Activated CD4-positive, alpha-beta memory T cell treated with anti-CD3 and anti-CD28 coated beads for 36 hours (primary cell): Measurements from ENCODE around the gene PSTPIP1. TPM values are rescaled to one million over a fixed set of nuclear protein-coding genes. Genes with fewer than 3 reads are reported as not detected.

Experiments
- CTCF ChIA-PET: fragments of 350-600 bp; sonication (Branson Sonifier 250); formaldehyde crosslinking; loops from one replicate; lab custom pipeline; 2021; ENCODE audit warnings: antibody characterized with exemption, inconsistent platforms; lab: Charles Lee
- POLR2A ChIA-PET: fragments of 350-600 bp; sonication (Branson Sonifier 250); formaldehyde crosslinking; loops from one replicate; lab custom pipeline; 2021; ENCODE audit warnings: antibody characterized with exemption; lab: Charles Lee
- DNase-seq: peaks from one replicate; pipeline ENCODE4 v3.0.0-alpha.2; 2020
- H3K27ac Mint-ChIP-seq: one replicate; pipeline ENCODE4 v1.8.0; 2021; ENCODE audit warnings: mixed read lengths
- H3K27me3 Mint-ChIP-seq: one replicate; pipeline ENCODE4 v1.8.0; 2021; ENCODE audit warnings: mixed read lengths
- H3K36me3 Mint-ChIP-seq: one replicate; pipeline ENCODE4 v1.8.0; 2021; ENCODE audit warnings: mixed read lengths
- H3K4me1 Mint-ChIP-seq: one replicate; pipeline ENCODE4 v1.8.0; 2021; ENCODE audit warnings: low read depth, mixed read lengths
- H3K4me3 Mint-ChIP-seq: one replicate; pipeline ENCODE4 v1.8.0; 2021; ENCODE audit warnings: mild to moderate bottlenecking, mixed read lengths
- H3K9me3 Mint-ChIP-seq: one replicate; pipeline ENCODE4 v1.8.0; 2021; ENCODE audit warnings: mixed read lengths
- intact Hi-C: fragments of 100-400 bp; cut with micrococcal nuclease; formaldehyde crosslinking; loops from one replicate; pipeline ENCODE4 v1.15.1; 2023
- total RNA-seq, 2 experiments: library from RNA; stranded (reverse); gene quantifications; one replicate each; pipeline ENCODE4 v1.2.3, GENCODE V29; 2021

Gene PSTPIP1
- total RNA-seq, 2 experiments from 2014 or later = 155 to 164 TPM

- intact Hi-C loops = no loop called here
- DNase-seq = no peak
- no peaks in the 10 kb centered on the region for H3K9me3 Mint-ChIP-seq
- ChIA-PET CTCF (no interaction called here), POLR2A (no interaction called here)
- H3K27me3 Mint-ChIP-seq = peaks cover 4% of the 10 kb centered on the region
- no peak overlapping the region for H3K4me3 Mint-ChIP-seq
- H3K36me3 Mint-ChIP-seq = no peaks in the 10 kb centered on the region
- H3K27ac Mint-ChIP-seq = no peak overlapping the region
- no peaks in the 10 kb centered on the region for H3K4me1 Mint-ChIP-seq
Measured at GRCh38 chr15:76967067-76967466, 27.9 kb upstream of the PSTPIP1 start.

- no peaks in the 10 kb centered on the region for H3K9me3 Mint-ChIP-seq
Measured at GRCh38 chr15:76968306-76968705, 26.6 kb upstream of the PSTPIP1 start.

GRCh38 chr15:76972389-76973361, 22.3 kb upstream of the PSTPIP1 start:
- Mint-ChIP-seq H3K27ac (no peak overlapping the region), H3K36me3 (no peaks in the 10 kb centered on the region), H3K4me1 (peaks cover 18% of the 10 kb centered on the region), H3K4me3 (no peak overlapping the region), H3K27me3 (no peaks in the 10 kb centered on the region), H3K9me3 (no peaks in the 10 kb centered on the region)
- intact Hi-C loops = loop anchor here (1.0 to 10.0 kb wide), 4 partner anchors 50 to 572 kb away; no protein-coding TSS in a partner anchor
- DNase-seq = no peak
- POLR2A ChIA-PET = no interaction called here
- CTCF ChIA-PET = interaction anchor here (0.6 to 4.7 kb wide), 53 partner anchors 10 to 782 kb away, joined by 3 to 77 read pairs (median 5); partner anchors contain the start of gene PSTPIP1

More at GRCh38 chr15:76968306-76968705, 26.6 kb upstream of the PSTPIP1 start:
- CTCF ChIA-PET = no interaction called here
- Mint-ChIP-seq H3K27me3 (peaks cover 4% of the 10 kb centered on the region), H3K4me3 (no peak overlapping the region), H3K27ac (no peak overlapping the region), H3K4me1 (no peaks in the 10 kb centered on the region), H3K36me3 (no peaks in the 10 kb centered on the region)
- intact Hi-C loops = no loop called here
- DNase-seq = no peak
- POLR2A ChIA-PET = no interaction called here

GRCh38 chr15:76973362-76973743, 21.6 kb upstream of the PSTPIP1 start:
- CTCF ChIA-PET = interaction anchor here (0.6 to 4.7 kb wide), 55 partner anchors 9 to 1266 kb away, joined by 3 to 77 read pairs (median 4); partner anchors contain the start of genes PSTPIP1 and TSPAN3
- POLR2A ChIA-PET = no interaction called here
- Mint-ChIP-seq H3K27ac (no peak overlapping the region), H3K4me3 (no peak overlapping the region), H3K4me1 (peaks cover 18% of the 10 kb centered on the region), H3K27me3 (no peaks in the 10 kb centered on the region), H3K36me3 (no peaks in the 10 kb centered on the region), H3K9me3 (no peaks in the 10 kb centered on the region)
- DNase-seq = peak; percentile 82
- intact Hi-C loops = loop anchor here (1.0 to 10.0 kb wide), 4 partner anchors 49 to 571 kb away; no protein-coding TSS in a partner anchor

GRCh38 chr15:76973906-76974305, 21.0 kb upstream of the PSTPIP1 start:
- peaks cover 18% of the 10 kb centered on the region for H3K4me1 Mint-ChIP-seq
- no peak overlapping the region for H3K4me3 Mint-ChIP-seq
- no peak for DNase-seq
- H3K27me3 Mint-ChIP-seq = no peaks in the 10 kb centered on the region
- H3K36me3 Mint-ChIP-seq = no peaks in the 10 kb centered on the region
- no peaks in the 10 kb centered on the region for H3K9me3 Mint-ChIP-seq
- ChIA-PET POLR2A (no interaction called here), CTCF (interaction anchor here (0.6 to 4.7 kb wide), 54 partner anchors 9 to 1267 kb away, joined by 3 to 77 read pairs (median 4); partner anchors contain the start of genes PSTPIP1 and TSPAN3)
- intact Hi-C loops = loop anchor here (1.0 to 10.0 kb wide), 5 partner anchors 15 to 571 kb away; no protein-coding TSS in a partner anchor
- no peak overlapping the region for H3K27ac Mint-ChIP-seq

GRCh38 chr15:76974456-76975036, 20.4 kb upstream of the PSTPIP1 start:
- ChIA-PET CTCF (interaction anchor here (0.5 to 4.7 kb wide), 17 partner anchors 14 to 569 kb away, joined by 3 to 77 read pairs (median 13); partner anchors contain the start of genes PSTPIP1 and TSPAN3), POLR2A (no interaction called here)
- H3K9me3 Mint-ChIP-seq = no peaks in the 10 kb centered on the region
- no peaks in the 10 kb centered on the region for H3K27me3 Mint-ChIP-seq
- no peak overlapping the region for H3K27ac Mint-ChIP-seq
- peak; percentile 35 for DNase-seq
- H3K36me3 Mint-ChIP-seq = no peaks in the 10 kb centered on the region
- intact Hi-C loops = loop anchor here (2.0 to 10.0 kb wide), 4 partner anchors 14 to 570 kb away; no protein-coding TSS in a partner anchor
- H3K4me1 Mint-ChIP-seq = peaks cover 18% of the 10 kb centered on the region
- H3K4me3 Mint-ChIP-seq = no peak overlapping the region

GRCh38 chr15:76976141-76976540, 18.8 kb upstream of the PSTPIP1 start:
- H3K36me3 Mint-ChIP-seq = no peaks in the 10 kb centered on the region
- no peaks in the 10 kb centered on the region for H3K9me3 Mint-ChIP-seq
- ChIA-PET CTCF (interaction anchor here (0.6 to 4.7 kb wide), 8 partner anchors 11 to 567 kb away, joined by 3 to 77 read pairs (median 3); no protein-coding TSS in a partner anchor), POLR2A (interaction anchor here (2.1 kb wide), 1 partner anchor 19 kb away, joined by 5 read pairs; the partner anchor contains the start of gene PSTPIP1)
- no peak for DNase-seq
- peak overlapping the region; percentile 53 for H3K27ac Mint-ChIP-seq
- peaks cover 18% of the 10 kb centered on the region for H3K4me1 Mint-ChIP-seq
- intact Hi-C loops = loop anchor here (2.0 to 10.0 kb wide), 3 partner anchors 19 to 569 kb away; partner anchors contain the start of gene PSTPIP1
- no peak overlapping the region for H3K4me3 Mint-ChIP-seq
- H3K27me3 Mint-ChIP-seq = no peaks in the 10 kb centered on the region

GRCh38 chr15:76976572-76977270, 18.2 kb upstream of the PSTPIP1 start:
- intact Hi-C loops = loop anchor here (2.0 to 10.0 kb wide), 3 partner anchors 18 to 568 kb away; partner anchors contain the start of gene PSTPIP1
- Mint-ChIP-seq H3K27me3 (no peaks in the 10 kb centered on the region), H3K4me3 (no peak overlapping the region), H3K9me3 (no peaks in the 10 kb centered on the region), H3K36me3 (no peaks in the 10 kb centered on the region), H3K4me1 (peaks cover 18% of the 10 kb centered on the region), H3K27ac (peak overlapping the region; percentile 53)
- ChIA-PET CTCF (interaction anchor here (0.6 to 4.7 kb wide), 10 partner anchors 10 to 566 kb away, joined by 3 to 77 read pairs (median 3); no protein-coding TSS in a partner anchor), POLR2A (interaction anchor here (2.1 kb wide), 1 partner anchor 18 kb away, joined by 5 read pairs; the partner anchor contains the start of gene PSTPIP1)
- peak; percentile 59 for DNase-seq

- H3K27me3 Mint-ChIP-seq = no peaks in the 10 kb centered on the region
- H3K4me1 Mint-ChIP-seq = peaks cover 16% of the 10 kb centered on the region
- ChIA-PET CTCF (interaction anchor here (1.3 to 1.8 kb wide), 2 partner anchors 20 to 56 kb away, joined by 3 to 4 read pairs; no protein-coding TSS in a partner anchor), POLR2A (no interaction called here)
- no peak overlapping the region for H3K27ac Mint-ChIP-seq
- no peaks in the 10 kb centered on the region for H3K9me3 Mint-ChIP-seq
- H3K4me3 Mint-ChIP-seq = no peak overlapping the region
- DNase-seq = no peak
- intact Hi-C loops = loop anchor here (10.0 kb wide), 1 partner anchor 566 kb away; no protein-coding TSS in a partner anchor
- H3K36me3 Mint-ChIP-seq = no peaks in the 10 kb centered on the region
Measured at GRCh38 chr15:76978522-76979330, 16.2 kb upstream of the PSTPIP1 start.

- no peaks in the 10 kb centered on the region for H3K36me3 Mint-ChIP-seq
- intact Hi-C loops = loop anchor here (10.0 kb wide), 1 partner anchor 565 kb away; no protein-coding TSS in a partner anchor
- ChIA-PET CTCF (no interaction called here), POLR2A (no interaction called here)
- no peak overlapping the region for H3K27ac Mint-ChIP-seq
- no peaks in the 10 kb centered on the region for H3K9me3 Mint-ChIP-seq
- H3K4me3 Mint-ChIP-seq = no peak overlapping the region
- H3K4me1 Mint-ChIP-seq = peaks cover 13% of the 10 kb centered on the region
- no peak for DNase-seq
- H3K27me3 Mint-ChIP-seq = no peaks in the 10 kb centered on the region
Measured at GRCh38 chr15:76979331-76979925, 15.5 kb upstream of the PSTPIP1 start.
